HCT116 (cell line): ENCODE data around the gene MEGF8. TPM values are rescaled to one million over a fixed set of nuclear protein-coding genes. Genes with fewer than 3 reads are reported as not detected.

Experiments used
- ATAC-seq: fragments of 200-7000 bp; cut with Tn5 transposase; 2 replicates; pipeline ENCODE4 v1.9.1; 2020; ENCODE audit warnings: mild to moderate bottlenecking, moderate library complexity
- BruUV-seq: library from RNA; stranded (reverse); fragments of 400-500 nt; replicated peaks from 2 replicates; lab custom pipeline; 2021; lab: Mats Ljungman, UMichigan
- CTCF ChIA-PET: fragments of 300-600 bp; sonication (Branson Sonifier 250); formaldehyde crosslinking; loops from one replicate; lab custom pipeline; 2021; ENCODE audit warnings: antibody characterized with exemption; lab: Charles Lee
- POLR2A ChIA-PET: fragments of 300-600, 350-600 bp; sonication (Branson Sonifier 250); formaldehyde crosslinking; loops from one replicate; lab custom pipeline; 2021; ENCODE audit warnings: antibody characterized with exemption; lab: Charles Lee
- RAD21 ChIA-PET, 2 experiments: fragments of 300-600 bp; sonication (Branson Sonifier 250); formaldehyde crosslinking; loops; one replicate each; lab custom pipeline; 2023; ENCODE audit warnings: low total read pairs in 2 of 2; ENCODE audit not compliant: uncharacterized antibody in 2 of 2, unreplicated experiment in 2 of 2, low non-redundant PET in 1 of 2; lab: Charles Lee
- DNase-seq: peaks from one replicate; pipeline ENCODE4 v3.0.0-alpha.2; 2010; ENCODE audit warnings: low read depth, low spot score
- H2AFZ ChIP-seq: fragments of 200-600 bp; shearing (Covaris generic), sonication (generic); 2 replicates; pipeline ENCODE4 v1.6.1; 2017; ENCODE audit warnings: low read depth, mixed run types, mixed read lengths, antibody characterized with exemption, low read length; ENCODE audit not compliant: poor library complexity, severe bottlenecking
- H3K27ac ChIP-seq: 2 replicates; pipeline ENCODE4 v1.5.1; 2012; ENCODE audit warnings: low read depth, low read length
- H3K27me3 ChIP-seq: fragments of 200-600 bp; sonication (generic); 2 replicates; pipeline ENCODE4 v1.6.1; 2016; ENCODE audit warnings: mixed run types, low read length, mixed read lengths; ENCODE audit not compliant: insufficient read depth
- H3K36me3 ChIP-seq, 2 experiments: fragments of 200-500 bp in 1 of 2; fragments of 200-600 bp in 1 of 2; sonication (Bioruptor generic) in 1 of 2; sonication (generic) in 1 of 2; 2 replicates each; pipeline versions ENCODE4 v1.5.1 to v1.6.1; 2014 to 2016; ENCODE audit warnings: low read length in 2 of 2, inconsistent platforms in 1 of 2, mixed read lengths in 1 of 2, mixed run types in 1 of 2; ENCODE audit not compliant: insufficient read depth in 2 of 2, control insufficient read depth in 1 of 2
- H3K4me1 ChIP-seq, 2 experiments: fragments of 200-600 bp in 1 of 2; sonication (generic) in 1 of 2; 2 replicates each; pipeline versions ENCODE4 v1.5.1 to v1.6.1; 2012 to 2017; ENCODE audit warnings: low read length in 2 of 2, inconsistent platforms in 1 of 2, mild to moderate bottlenecking in 1 of 2, mixed read lengths in 1 of 2, mixed run types in 1 of 2, moderate library complexity in 1 of 2; ENCODE audit not compliant: insufficient read depth in 2 of 2, control insufficient read depth in 1 of 2
- H3K4me2 ChIP-seq: fragments of 200-600 bp; sonication (generic); 2 replicates; pipeline ENCODE4 v1.6.1; 2017; ENCODE audit warnings: mixed run types, low read length, mixed read lengths
- H3K4me3 ChIP-seq, 2 experiments: fragments of 200-600 bp in 1 of 2; sonication (generic) in 1 of 2; replicated peaks in 1 of 2; 2 replicates each; pipeline ENCODE4 v1.5.1; 2011 to 2016; ENCODE audit warnings: low read length in 2 of 2, control low read depth in 1 of 2, low read depth in 1 of 2, mild to moderate bottlenecking in 1 of 2, mixed read lengths in 1 of 2, mixed run types in 1 of 2
- H3K79me2 ChIP-seq: fragments of 200-600 bp; sonication (generic); 2 replicates; pipeline ENCODE4 v1.6.1; 2017; ENCODE audit warnings: mild to moderate bottlenecking, mixed run types, low read length, moderate library complexity, mixed read lengths; ENCODE audit not compliant: insufficient read depth
- H3K9ac ChIP-seq: fragments of 200-600 bp; sonication (generic); 2 replicates; pipeline ENCODE4 v1.6.1; 2016; ENCODE audit warnings: low read length, mixed read lengths
- H3K9me2 ChIP-seq: fragments of 200-600 bp; sonication (generic), shearing (Covaris generic); 2 replicates; pipeline ENCODE4 v1.6.1; 2017; ENCODE audit warnings: mixed run types, mild to moderate bottlenecking, moderate library complexity; ENCODE audit not compliant: insufficient read depth
- H3K9me3 ChIP-seq, 2 experiments: fragments of 200-500 bp in 1 of 2; fragments of 200-600 bp in 1 of 2; sonication (Bioruptor generic) in 1 of 2; sonication (generic) in 1 of 2; 2 replicates each; pipeline ENCODE4 v1.6.1; 2014 to 2017; ENCODE audit warnings: low read length in 2 of 2, mixed read lengths in 2 of 2, inconsistent platforms in 1 of 2, low read depth in 1 of 2, mild to moderate bottlenecking in 1 of 2, mixed run types in 1 of 2, moderate library complexity in 1 of 2; ENCODE audit not compliant: control insufficient read depth in 1 of 2, insufficient read depth in 1 of 2
- H4K20me1 ChIP-seq: fragments of 200-600 bp; sonication (generic), shearing (Covaris generic); 2 replicates; pipeline ENCODE4 v1.6.1; 2017; ENCODE audit warnings: mixed run types, mild to moderate bottlenecking, moderate library complexity; ENCODE audit not compliant: insufficient read depth
- CBX3 ChIP-seq: IDR thresholded peaks from 2 replicates; pipeline ENCODE4 v1.6.1; 2012; ENCODE audit warnings: low read depth
- ELF1 ChIP-seq: IDR thresholded peaks from 2 replicates; pipeline ENCODE4 v1.6.1; 2012; ENCODE audit warnings: low read depth, borderline replicate concordance
- FOSL1 ChIP-seq: IDR thresholded peaks from 2 replicates; pipeline ENCODE4 v1.6.1; 2012; ENCODE audit warnings: low read depth
- intact Hi-C: fragments of 100-400 bp; cut with micrococcal nuclease; formaldehyde crosslinking; loops from 2 replicates; pipeline ENCODE4 v1.10.0; 2022
- total RNA-seq: library from RNA; stranded (reverse); gene quantifications from one replicate; pipeline ENCODE4 v1.2.1, GENCODE V29; 2021; ENCODE audit not compliant: unreplicated experiment
- TF ChIP-seq, protein P1 (sequence below): IDR thresholded peaks from 2 replicates; pipeline ENCODE4 v1.6.1; 2011; ENCODE audit warnings: mild to moderate bottlenecking, low read length, moderate library complexity; ENCODE audit not compliant: insufficient replicate concordance; ENCODE audit errors: extremely low read depth
- TF ChIP-seq, protein P2 (sequence below): IDR thresholded peaks from 2 replicates; pipeline ENCODE4 v1.6.1; 2012
- TF ChIP-seq, protein P3 (sequence below): IDR thresholded peaks from 2 replicates; pipeline ENCODE4 v1.6.1; 2012; ENCODE audit warnings: low read depth

The MEGF8 gene
- total RNA-seq, 1 experiment from 2014 or later: 24.0 TPM

GRCh38 chr19:42380155-42380554 lies 54.7 kb downstream of the MEGF8 start:
- no peaks in the 10 kb centered on the region for H3K27me3 ChIP-seq
- no peak overlapping the region for H2AFZ ChIP-seq
- ChIA-PET RAD21 (no interaction called here), POLR2A (interaction anchor here (1.7 kb wide), 1 partner anchor 16 kb away, joined by 5 read pairs; no protein-coding TSS in a partner anchor), CTCF (no interaction called here)
- DNase-seq: no peak
- no peak for ATAC-seq
- no peaks in the 10 kb centered on the region for H3K9me2 ChIP-seq
- H3K4me3 ChIP-seq: no peak overlapping the region
- H3K79me2 ChIP-seq: no peaks in the 10 kb centered on the region
- intact Hi-C loops: no loop called here
- no peak overlapping the region for H3K9ac ChIP-seq
- no peaks in the 10 kb centered on the region for H4K20me1 ChIP-seq
- peaks cover 0 to 6% of the 10 kb centered on the region in 2 experiments; a peak in 2 of 4 replicates for H3K4me1 ChIP-seq
- no peaks in the 10 kb centered on the region for H3K36me3 ChIP-seq
- H3K4me2 ChIP-seq: no peak overlapping the region
- H3K9me3 ChIP-seq: no peaks in the 10 kb centered on the region
- H3K27ac ChIP-seq: no peak overlapping the region
- no TSS peak for BruUV-seq
- TF ChIP-seq FOSL1 (no peak), ELF1 (no peak), CBX3 (no peak)
- TF ChIP-seq, protein P1, sequence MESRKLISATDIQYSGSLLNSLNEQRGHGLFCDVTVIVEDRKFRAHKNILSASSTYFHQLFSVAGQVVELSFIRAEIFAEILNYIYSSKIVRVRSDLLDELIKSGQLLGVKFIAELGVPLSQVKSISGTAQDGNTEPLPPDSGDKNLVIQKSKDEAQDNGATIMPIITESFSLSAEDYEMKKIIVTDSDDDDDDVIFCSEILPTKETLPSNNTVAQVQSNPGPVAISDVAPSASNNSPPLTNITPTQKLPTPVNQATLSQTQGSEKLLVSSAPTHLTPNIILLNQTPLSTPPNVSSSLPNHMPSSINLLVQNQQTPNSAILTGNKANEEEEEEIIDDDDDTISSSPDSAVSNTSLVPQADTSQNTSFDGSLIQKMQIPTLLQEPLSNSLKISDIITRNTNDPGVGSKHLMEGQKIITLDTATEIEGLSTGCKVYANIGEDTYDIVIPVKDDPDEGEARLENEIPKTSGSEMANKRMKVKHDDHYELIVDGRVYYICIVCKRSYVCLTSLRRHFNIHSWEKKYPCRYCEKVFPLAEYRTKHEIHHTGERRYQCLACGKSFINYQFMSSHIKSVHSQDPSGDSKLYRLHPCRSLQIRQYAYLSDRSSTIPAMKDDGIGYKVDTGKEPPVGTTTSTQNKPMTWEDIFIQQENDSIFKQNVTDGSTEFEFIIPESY: no peak
- TF ChIP-seq, protein P2, sequence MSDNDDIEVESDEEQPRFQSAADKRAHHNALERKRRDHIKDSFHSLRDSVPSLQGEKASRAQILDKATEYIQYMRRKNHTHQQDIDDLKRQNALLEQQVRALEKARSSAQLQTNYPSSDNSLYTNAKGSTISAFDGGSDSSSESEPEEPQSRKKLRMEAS: no peak
- TF ChIP-seq, protein P3, sequence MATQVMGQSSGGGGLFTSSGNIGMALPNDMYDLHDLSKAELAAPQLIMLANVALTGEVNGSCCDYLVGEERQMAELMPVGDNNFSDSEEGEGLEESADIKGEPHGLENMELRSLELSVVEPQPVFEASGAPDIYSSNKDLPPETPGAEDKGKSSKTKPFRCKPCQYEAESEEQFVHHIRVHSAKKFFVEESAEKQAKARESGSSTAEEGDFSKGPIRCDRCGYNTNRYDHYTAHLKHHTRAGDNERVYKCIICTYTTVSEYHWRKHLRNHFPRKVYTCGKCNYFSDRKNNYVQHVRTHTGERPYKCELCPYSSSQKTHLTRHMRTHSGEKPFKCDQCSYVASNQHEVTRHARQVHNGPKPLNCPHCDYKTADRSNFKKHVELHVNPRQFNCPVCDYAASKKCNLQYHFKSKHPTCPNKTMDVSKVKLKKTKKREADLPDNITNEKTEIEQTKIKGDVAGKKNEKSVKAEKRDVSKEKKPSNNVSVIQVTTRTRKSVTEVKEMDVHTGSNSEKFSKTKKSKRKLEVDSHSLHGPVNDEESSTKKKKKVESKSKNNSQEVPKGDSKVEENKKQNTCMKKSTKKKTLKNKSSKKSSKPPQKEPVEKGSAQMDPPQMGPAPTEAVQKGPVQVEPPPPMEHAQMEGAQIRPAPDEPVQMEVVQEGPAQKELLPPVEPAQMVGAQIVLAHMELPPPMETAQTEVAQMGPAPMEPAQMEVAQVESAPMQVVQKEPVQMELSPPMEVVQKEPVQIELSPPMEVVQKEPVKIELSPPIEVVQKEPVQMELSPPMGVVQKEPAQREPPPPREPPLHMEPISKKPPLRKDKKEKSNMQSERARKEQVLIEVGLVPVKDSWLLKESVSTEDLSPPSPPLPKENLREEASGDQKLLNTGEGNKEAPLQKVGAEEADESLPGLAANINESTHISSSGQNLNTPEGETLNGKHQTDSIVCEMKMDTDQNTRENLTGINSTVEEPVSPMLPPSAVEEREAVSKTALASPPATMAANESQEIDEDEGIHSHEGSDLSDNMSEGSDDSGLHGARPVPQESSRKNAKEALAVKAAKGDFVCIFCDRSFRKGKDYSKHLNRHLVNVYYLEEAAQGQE: no peak
